HepG2 (cell line): ENCODE measurements around the gene CNOT10. TPM values are rescaled to one million over a fixed set of nuclear protein-coding genes. Genes with fewer than 3 reads are reported as not detected.

ENCODE experiments used
- ATF2 ChIP-seq: sonication (generic); formaldehyde crosslinking; IDR thresholded peaks from 2 replicates; pipeline ENCODE4 v1.4.0; 2020; ENCODE audit warnings: missing genetic modification reagents
- ATF4 ChIP-seq, 2 experiments: fragments of 450-650 bp in 1 of 2; sonication (generic) in 1 of 2; formaldehyde crosslinking; IDR thresholded peaks; 2 replicates each; pipeline versions ENCODE4 v1.5.0 to v1.8.0; 2020 to 2022; ENCODE audit warnings: mild to moderate bottlenecking in 1 of 2, missing genetic modification reagents in 1 of 2
- FOXC1 ChIP-seq: sonication (generic); formaldehyde crosslinking; IDR thresholded peaks from 2 replicates; pipeline ENCODE4 v1.8.0; 2022; ENCODE audit warnings: mild to moderate bottlenecking, missing genetic modification reagents, borderline replicate concordance
- HDAC6 ChIP-seq: fragments of 200-600 bp; sonication (generic); IDR thresholded peaks from 2 replicates; pipeline ENCODE4 v1.7.0; 2017; ENCODE audit warnings: mild to moderate bottlenecking, antibody characterized with exemption, low read length, low read depth
- IRF1 ChIP-seq: sonication (generic); formaldehyde crosslinking; IDR thresholded peaks from 2 replicates; pipeline ENCODE4 v1.4.0; 2020; ENCODE audit warnings: low read depth, mild to moderate bottlenecking, missing genetic modification reagents
- KAT7 ChIP-seq: IDR thresholded peaks from 2 replicates; pipeline ENCODE4 v1.6.1; 2018; ENCODE audit warnings: borderline replicate concordance, missing compliant biosample characterization
- PPARG ChIP-seq: conservative IDR thresholded peaks from 2 replicates; pipeline ENCODE4 v1.6.1; 2016; ENCODE audit warnings: missing biosample characterization, missing genetic modification reagents
- ZFP36L1 ChIP-seq: sonication (generic); formaldehyde crosslinking; IDR thresholded peaks from 2 replicates; pipeline ENCODE4 v1.8.0; 2022; ENCODE audit warnings: mild to moderate bottlenecking, missing genetic modification reagents, moderate library complexity
- ZNF275 ChIP-seq: sonication (generic); formaldehyde crosslinking; IDR thresholded peaks from 2 replicates; pipeline ENCODE4 v1.8.0; 2022; ENCODE audit warnings: missing genetic modification reagents, mild to moderate bottlenecking, inconsistent platforms, borderline replicate concordance
- ZNF34 ChIP-seq: sonication (generic); formaldehyde crosslinking; IDR thresholded peaks from 2 replicates; pipeline ENCODE4 v1.4.0; 2020; ENCODE audit warnings: mild to moderate bottlenecking, missing genetic modification reagents, borderline replicate concordance
- ZNF407 ChIP-seq: sonication (generic); formaldehyde crosslinking; IDR thresholded peaks from one replicate; pipeline ENCODE4 v1.5.1; 2020; ENCODE audit warnings: mild to moderate bottlenecking, missing genetic modification reagents; ENCODE audit errors: not compliant biosample characterization
- ZNF530 ChIP-seq: sonication (generic); formaldehyde crosslinking; IDR thresholded peaks from 2 replicates; pipeline ENCODE4 v1.5.0; 2020; ENCODE audit warnings: low read depth, mild to moderate bottlenecking, missing genetic modification reagents
- ZNF558 ChIP-seq: sonication (generic); formaldehyde crosslinking; IDR thresholded peaks from 2 replicates; pipeline ENCODE4 v1.9.0; 2022; ENCODE audit warnings: mild to moderate bottlenecking, missing genetic modification reagents, borderline replicate concordance
- ZNF772 ChIP-seq: sonication (generic); formaldehyde crosslinking; IDR thresholded peaks from 2 replicates; pipeline ENCODE4 v1.5.0; 2020; ENCODE audit warnings: mild to moderate bottlenecking, missing genetic modification reagents
- ZNF83 ChIP-seq: sonication (generic); formaldehyde crosslinking; IDR thresholded peaks from 2 replicates; pipeline ENCODE4 v1.4.0; 2020; ENCODE audit warnings: missing genetic modification reagents, mild to moderate bottlenecking, borderline replicate concordance
- ZNF850 ChIP-seq: sonication (generic); formaldehyde crosslinking; conservative IDR thresholded peaks from 2 replicates; pipeline ENCODE4 v1.9.0; 2021; ENCODE audit warnings: mild to moderate bottlenecking, missing genetic modification reagents
- polyA plus RNA-seq, 8 experiments: library from polyadenylated mRNA; depleted of rRNA in 3 of 8; stranded (reverse) in 7 of 8; unstranded in 1 of 8; fragments of >200 nt; fragmentation: Illumina TruSeq in 4 of 8; extraction: Trizol in 4 of 8; gene quantifications; 2 replicates each; pipeline versions ENCODE4 v1.2.1 to v1.2.3, GENCODE V29; 2011 to 2016; ENCODE audit warnings: low read depth in 4 of 8, missing spikeins in 1 of 8, mixed read lengths in 1 of 8; ENCODE audit not compliant: insufficient read depth in 1 of 8
- total RNA-seq, 5 experiments: library from RNA; depleted of rRNA; stranded (reverse); fragments of >200 nt; fragmentation: Illumina TruSeq; extraction: Trizol; gene quantifications; 2 replicates each; pipeline ENCODE4 v1.2.3, GENCODE V29; 2016; ENCODE audit warnings: low read depth in 1 of 5

Gene CNOT10
- total and polyA plus RNA-seq, 2 of the 13 experiments (the other 11 are each of a cell fraction or from before 2014, with no cell fraction given) = 21.2 to 34.1 TPM

DNA sequence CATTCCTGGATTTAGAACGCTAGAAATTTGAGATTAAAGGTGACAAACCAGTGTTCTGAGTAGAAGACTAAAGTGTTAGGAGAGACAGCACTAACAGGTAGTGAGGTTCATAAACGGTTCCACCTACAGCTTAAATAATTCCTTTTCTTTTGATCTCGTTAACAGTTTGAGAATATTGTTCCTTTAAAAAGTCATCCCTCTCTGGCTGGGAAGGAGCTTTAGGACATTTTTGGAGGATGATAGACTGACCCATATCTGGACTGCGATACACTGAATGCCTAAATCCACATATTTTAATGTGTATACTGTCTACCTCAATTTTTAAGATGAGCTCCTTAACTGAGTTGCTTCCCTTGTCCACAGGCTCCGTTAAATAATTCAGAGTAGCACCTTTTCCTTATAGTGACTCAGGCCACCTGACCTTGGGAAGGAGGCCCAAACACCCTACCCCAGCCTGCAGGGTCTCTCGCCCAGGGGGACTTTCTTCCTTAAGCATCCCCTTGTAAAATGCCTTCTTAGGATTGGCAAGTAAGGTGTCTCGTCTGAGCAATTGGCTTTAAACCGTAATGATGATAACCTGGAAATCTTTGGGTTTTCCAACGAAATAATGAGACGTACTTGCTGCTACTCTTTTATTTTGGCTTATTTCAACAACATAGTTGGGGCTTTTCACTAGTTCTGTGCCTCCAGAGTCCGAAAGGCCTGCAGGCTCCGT, 136.1 kb downstream of the CNOT10 start (continued):
- TF ChIP-seq ZNF558 (CRISPR knock-in tag) (0 out of 2 replicates have a peak, but pooled peaks have one; percentile 9), ZNF83 (CRISPR knock-in tag) (no peak), IRF1 (CRISPR knock-in tag) (no peak), PPARG (CRISPR knock-in tag) (no peak), FOXC1 (no peak), ATF2 (CRISPR knock-in tag) (no peak), ZNF772 (CRISPR knock-in tag) (no peak), ZNF275 (CRISPR knock-in tag) (no peak), ZNF530 (CRISPR knock-in tag) (no peak), ZFP36L1 (CRISPR knock-in tag) (no peak), ZNF34 (no peak), ATF4 (CRISPR knock-in tag; IDR thresholded peaks at IDR 0.05) (no peak), KAT7 (CRISPR knock-in tag) (peak; percentile 52; the same call in 1 of the 2 replicates), HDAC6 (peak; percentile 78; the same call in 1 of the 2 replicates), ZNF407 (CRISPR knock-in tag) (no peak), ZNF850 (no peak)
